H9 (cell line): ENCODE data around the gene PNPLA2. TPM values are rescaled to one million over a fixed set of nuclear protein-coding genes. Genes with fewer than 3 reads are reported as not detected.

Source experiments
- DNase-seq: peaks from one replicate; pipeline ENCODE4 v3.0.0-alpha.2; 2017
- H2AFZ ChIP-seq: one replicate; pipeline ENCODE4 v1.6.1; 2013; ENCODE audit warnings: mild to moderate bottlenecking, low read length, control low read depth, moderate library complexity
- H2AK5ac ChIP-seq: 2 replicates; pipeline ENCODE4 v1.6.1; 2013; ENCODE audit warnings: low read length, control low read depth, mixed read lengths; ENCODE audit not compliant: insufficient read length
- H2BK120ac ChIP-seq: one replicate; pipeline ENCODE4 v1.6.1; 2013; ENCODE audit warnings: low read depth, mild to moderate bottlenecking, low read length, control low read depth, inconsistent platforms; ENCODE audit not compliant: poor library complexity, severe bottlenecking
- H2BK12ac ChIP-seq: 2 replicates; pipeline ENCODE4 v1.6.1; 2013; ENCODE audit warnings: low read length, control low read depth, mixed read lengths, low read depth; ENCODE audit not compliant: insufficient read length
- H2BK15ac ChIP-seq: 2 replicates; pipeline ENCODE4 v1.6.1; 2013; ENCODE audit warnings: low read depth, low read length, control low read depth
- H2BK20ac ChIP-seq: one replicate; pipeline ENCODE4 v1.6.1; 2013; ENCODE audit warnings: low read depth, mild to moderate bottlenecking, low read length, control low read depth, inconsistent platforms; ENCODE audit not compliant: poor library complexity, severe bottlenecking
- H2BK5ac ChIP-seq: 2 replicates; pipeline ENCODE4 v1.6.1; 2013; ENCODE audit warnings: low read length, control low read depth, mixed read lengths; ENCODE audit not compliant: insufficient read length
- H3K14ac ChIP-seq: 2 replicates; pipeline ENCODE4 v1.6.1; 2013; ENCODE audit warnings: low read length, control low read depth; ENCODE audit not compliant: insufficient read depth
- H3K18ac ChIP-seq: 2 replicates; pipeline ENCODE4 v1.6.1; 2013; ENCODE audit warnings: low read depth, mild to moderate bottlenecking, mixed read lengths, low read length, control low read depth; ENCODE audit not compliant: insufficient read length
- H3K23ac ChIP-seq: 2 replicates; pipeline ENCODE4 v1.6.1; 2013; ENCODE audit warnings: low read length, control low read depth, mixed read lengths, low read depth; ENCODE audit not compliant: insufficient read length
- H3K23me2 ChIP-seq: 2 replicates; pipeline ENCODE4 v1.6.1; 2013; ENCODE audit warnings: low read depth, mild to moderate bottlenecking, mixed read lengths, low read length, control low read depth; ENCODE audit not compliant: insufficient read length, poor library complexity, severe bottlenecking
- H3K27ac ChIP-seq: 2 replicates; pipeline ENCODE4 v1.5.1; 2013; ENCODE audit warnings: low read length, control low read depth, mixed read lengths, low read depth; ENCODE audit not compliant: insufficient read length
- H3K27me3 ChIP-seq: 2 replicates; pipeline ENCODE4 v1.6.1; 2013; ENCODE audit warnings: low read length, control low read depth, inconsistent platforms; ENCODE audit not compliant: insufficient read depth
- H3K4ac ChIP-seq: 2 replicates; pipeline ENCODE4 v1.6.1; 2013; ENCODE audit warnings: low read depth, mild to moderate bottlenecking, control low read depth, inconsistent platforms, low read length, moderate library complexity
- H3K4me1 ChIP-seq: 2 replicates; pipeline ENCODE4 v1.6.1; 2013; ENCODE audit warnings: low read length, control low read depth, inconsistent platforms; ENCODE audit not compliant: insufficient read depth
- H3K4me2 ChIP-seq: 2 replicates; pipeline ENCODE4 v1.6.1; 2013; ENCODE audit warnings: low read length, control low read depth, mixed read lengths; ENCODE audit not compliant: insufficient read length, insufficient read depth
- H3K56ac ChIP-seq: 2 replicates; pipeline ENCODE4 v1.6.1; 2013; ENCODE audit warnings: low read depth, mild to moderate bottlenecking, mixed read lengths, low read length, control low read depth; ENCODE audit not compliant: insufficient read length
- H3K79me1 ChIP-seq: 2 replicates; pipeline ENCODE4 v1.6.1; 2013; ENCODE audit warnings: low read depth, mild to moderate bottlenecking, moderate library complexity, low read length, control low read depth, inconsistent platforms; ENCODE audit not compliant: insufficient read depth, poor library complexity, severe bottlenecking
- H3K79me2 ChIP-seq: 2 replicates; pipeline ENCODE4 v1.6.1; 2013; ENCODE audit warnings: low read length, control low read depth, inconsistent platforms; ENCODE audit not compliant: insufficient read depth
- H3K9ac ChIP-seq: 2 replicates; pipeline ENCODE4 v1.6.1; 2013; ENCODE audit warnings: low read length, control low read depth, mixed read lengths; ENCODE audit not compliant: insufficient read length; ENCODE audit errors: extremely low read depth
- H3K9me3 ChIP-seq: one replicate; pipeline ENCODE4 v1.6.1; 2013; ENCODE audit warnings: low read depth, low read length, inconsistent platforms; ENCODE audit not compliant: control insufficient read depth
- H3T11ph ChIP-seq: one replicate; pipeline ENCODE4 v1.6.1; 2013; ENCODE audit warnings: mild to moderate bottlenecking, low read length, control low read depth, inconsistent platforms
- H4K20me1 ChIP-seq: one replicate; pipeline ENCODE4 v1.6.1; 2013; ENCODE audit not compliant: control insufficient read depth, insufficient read length, insufficient read depth
- H4K5ac ChIP-seq: 2 replicates; pipeline ENCODE4 v1.6.1; 2013; ENCODE audit warnings: low read depth, mild to moderate bottlenecking, mixed read lengths, low read length, control low read depth; ENCODE audit not compliant: insufficient read length
- H4K8ac ChIP-seq: replicated peaks from 2 replicates; pipeline ENCODE4 v1.6.1; 2013; ENCODE audit warnings: low read length, control low read depth, mixed read lengths, low read depth; ENCODE audit not compliant: insufficient read length
- H4K91ac ChIP-seq: 2 replicates; pipeline ENCODE4 v1.6.1; 2013; ENCODE audit warnings: low read depth, mild to moderate bottlenecking, moderate library complexity, mixed read lengths, low read length, control low read depth; ENCODE audit not compliant: insufficient read length
- H3K27ac Mint-ChIP-seq, 3 experiments: 2 replicates in 2 of 3; 3 replicates in 1 of 3; pipeline ENCODE4 v1.8.0; 2020 to 2021; ENCODE audit warnings: mixed read lengths in 3 of 3, mild to moderate bottlenecking in 1 of 3, moderate library complexity in 1 of 3
- H3K27me3 Mint-ChIP-seq: 2 replicates; pipeline ENCODE4 v1.8.0; 2021; ENCODE audit warnings: low read depth, mild to moderate bottlenecking, moderate library complexity, mixed read lengths
- H3K36me3 Mint-ChIP-seq, 3 experiments: 2 replicates in 2 of 3; 3 replicates in 1 of 3; pipeline ENCODE4 v1.8.0; 2020 to 2021; ENCODE audit warnings: low read depth in 3 of 3, mixed read lengths in 3 of 3; ENCODE audit not compliant: insufficient read depth in 1 of 3
- H3K4me1 Mint-ChIP-seq, 2 experiments: 2 replicates each; pipeline ENCODE4 v1.8.0; 2020; ENCODE audit warnings: mixed read lengths in 2 of 2
- H3K4me3 Mint-ChIP-seq, 2 experiments: 2 replicates in 1 of 2; 3 replicates in 1 of 2; pipeline ENCODE4 v1.8.0; 2020 to 2021; ENCODE audit warnings: mild to moderate bottlenecking in 2 of 2, mixed read lengths in 2 of 2, moderate library complexity in 1 of 2
- H3K9me3 Mint-ChIP-seq, 2 experiments: 2 replicates in 1 of 2; 3 replicates in 1 of 2; pipeline ENCODE4 v1.8.0; 2020; ENCODE audit warnings: mild to moderate bottlenecking in 2 of 2, mixed read lengths in 2 of 2, moderate library complexity in 1 of 2
- CTCF ChIP-seq: fragments of 200-600 bp; sonication (generic); conservative IDR thresholded peaks from 3 replicates; pipeline ENCODE4 v1.8.0; 2021; ENCODE audit warnings: antibody characterized with exemption, mild to moderate bottlenecking
- WGBS: extraction: QIAGEN DNeasy Blood & Tissue Kit; methylation state at CpG from one replicate; pipeline ENCODE4 v1.1.7; 2013; ENCODE audit warnings: missing lambda C conversion rate, low lambda C conversion rate, mixed read lengths; ENCODE audit not compliant: insufficient read length; ENCODE audit errors: extremely low coverage; 5-methylcytosine and 5-hydroxymethylcytosine counted together
- total RNA-seq: library from RNA; stranded (reverse); gene quantifications from 2 replicates; pipeline ENCODE4 v1.2.1, GENCODE V29; 2021

The PNPLA2 gene
- total RNA-seq, 1 experiment from 2014 or later = 67.3 TPM

- Histone ChIP-seq H2BK12ac (no peak overlapping the region), H3K4ac (no peak overlapping the region), H3K79me1 (peaks cover 2% of the 10 kb centered on the region), H3K27ac (no peak overlapping the region), H2AK5ac (no peak overlapping the region), H3K56ac (no peak overlapping the region), H4K8ac (no peak overlapping the region), H3K23ac (no peak overlapping the region), H3K27me3 (no peaks in the 10 kb centered on the region), H2AFZ (no peak overlapping the region), H3K23me2 (peaks cover 12% of the 10 kb centered on the region), H3K4me1 (peaks cover 2% of the 10 kb centered on the region; the same call in 1 of the 2 replicates), H3K14ac (no peak overlapping the region), H4K20me1 (peaks cover 6% of the 10 kb centered on the region), H3K18ac (no peak overlapping the region), H2BK20ac (no peak overlapping the region), H2BK120ac (no peak overlapping the region), H3K9me3 (no peaks in the 10 kb centered on the region), H3K79me2 (no peaks in the 10 kb centered on the region; the same call in 1 of the 2 replicates), H4K91ac (no peak overlapping the region), H2BK15ac (no peak overlapping the region), H2BK5ac (no peak overlapping the region), H3T11ph (no peak overlapping the region), H3K9ac (no peak overlapping the region), H3K4me2 (peak overlapping the region; percentile 75), H4K5ac (no peak overlapping the region)
- Mint-ChIP-seq H3K4me1 (peaks cover 17 to 38% of the 10 kb centered on the region in 2 experiments), H3K9me3 (no peaks in the 10 kb centered on the region), H3K27me3 (peaks cover 2% of the 10 kb centered on the region; the same call in 1 of the 2 replicates), H3K27ac (peak overlapping the region; percentile 57 to 95 (median 70); a peak in 3 of 7 replicates), H3K36me3 (peaks cover 2 to 30% (median 28%) of the 10 kb centered on the region in 3 experiments; a peak in 6 of 7 replicates), H3K4me3 (peak overlapping the region; percentile 84 to 87)
- TF ChIP-seq CTCF = peak; percentile 32; the same call in 1 of the 3 replicates
- no CpG with 5 or more reads among the region's 53 CpGs for whole genome bisulfite sequencing
- DNase-seq = no peak
Observed at GRCh38 chr11:843086-843734, 24.5 kb downstream of the PNPLA2 start.
